Activated effector memory CD4-positive, alpha-beta T cell treated with Interleukin-2 at 50 U/mL for 16 hours (primary cell): ENCODE measurements around the gene ST8SIA2.
"Not testable (repeated sequence)": the region's sequence is repeated elsewhere in the genome, so short reads cannot be mapped to it uniquely, and the experiment has no call there.

ENCODE experiments used
- DNase-seq: peaks from one replicate; pipeline ENCODE4 v3.0.0-alpha.2; 2020

Gene ST8SIA2

DNA sequence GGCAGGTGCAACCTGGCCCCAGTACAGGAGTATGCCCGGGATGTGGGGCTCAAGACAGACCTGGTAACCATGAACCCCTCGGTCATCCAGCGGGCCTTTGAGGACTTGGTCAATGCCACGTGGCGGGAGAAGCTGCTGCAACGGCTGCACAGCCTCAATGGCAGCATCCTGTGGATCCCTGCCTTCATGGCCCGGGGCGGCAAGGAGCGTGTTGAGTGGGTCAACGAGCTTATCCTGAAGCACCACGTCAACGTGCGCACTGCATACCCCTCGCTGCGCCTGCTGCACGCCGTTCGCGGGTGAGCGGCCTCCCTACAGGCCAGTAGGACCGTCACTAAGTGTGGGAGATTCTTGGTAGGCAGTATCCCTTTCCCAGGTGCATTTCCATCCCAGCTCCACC lies 51.0 kb downstream of the ST8SIA2 start:
- DNase-seq: no peak

DNA sequence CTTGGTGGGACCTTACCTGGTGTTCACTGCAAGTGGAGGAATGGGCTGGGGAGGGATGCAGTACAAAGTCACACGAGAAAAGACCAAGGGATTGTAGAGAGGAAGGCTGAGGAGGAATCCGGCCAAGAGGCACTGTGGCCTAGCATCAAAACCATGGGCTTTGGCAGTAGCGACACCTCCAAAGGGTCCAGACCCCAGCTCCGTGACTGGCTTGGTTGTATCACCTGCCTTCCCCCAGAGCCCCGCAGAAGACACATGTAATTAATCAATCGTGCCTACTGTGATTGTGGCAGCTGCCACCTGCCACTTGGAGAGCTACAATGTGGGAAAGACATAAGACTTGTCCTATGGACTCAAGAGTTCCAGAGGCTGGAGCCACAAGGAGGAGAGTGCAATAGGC lies 54.7 kb downstream of the ST8SIA2 start:
- DNase-seq: no peak

DNA sequence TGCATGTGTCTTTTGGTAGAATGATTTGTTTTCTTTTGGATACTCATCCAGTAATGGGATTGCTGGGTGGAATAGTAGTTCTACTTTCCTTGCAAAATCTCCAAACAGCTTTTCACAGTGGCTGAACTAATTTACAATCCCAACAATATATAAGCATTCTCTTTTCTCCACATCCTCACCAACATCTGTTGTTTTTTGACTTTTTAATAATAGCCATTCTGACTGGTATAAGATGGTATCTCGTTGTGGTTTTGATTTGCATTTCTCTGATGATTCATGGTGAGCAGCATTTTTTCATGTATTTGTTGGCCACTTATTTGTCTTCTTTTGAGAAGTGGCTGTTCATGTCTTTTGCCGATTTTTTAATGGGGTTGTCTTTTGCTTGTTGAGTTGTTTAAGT lies 55.8 kb downstream of the ST8SIA2 start:
- no peak for DNase-seq

DNA sequence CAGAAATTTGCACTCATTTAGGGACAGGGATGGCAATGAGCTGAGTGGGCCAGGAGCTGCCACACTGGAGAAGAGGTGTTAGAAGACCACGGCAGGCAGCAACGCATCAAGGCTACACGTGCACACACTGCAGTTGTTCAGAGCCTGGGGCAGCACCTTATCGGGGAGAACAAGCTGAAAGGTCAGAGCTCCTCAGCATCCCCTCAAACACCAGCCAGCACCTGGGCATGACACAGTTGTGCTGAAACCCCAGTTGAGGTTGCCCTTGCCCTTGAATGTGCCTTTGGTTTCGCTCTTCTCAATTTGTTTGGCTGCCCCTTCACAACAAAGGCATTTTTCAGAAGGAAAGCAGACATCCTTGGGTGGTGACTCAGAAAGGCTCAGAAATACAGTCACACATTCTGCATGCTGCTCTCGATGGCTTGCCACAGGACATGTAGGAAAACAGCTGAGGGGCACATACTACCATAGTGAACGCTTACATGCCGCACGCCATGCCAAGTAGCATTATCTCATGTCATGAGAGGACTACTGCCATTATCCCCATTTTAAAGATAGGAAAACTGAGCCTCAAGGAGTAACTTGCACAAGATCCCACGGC lies 57.6 kb downstream of the ST8SIA2 start:
- no peak for DNase-seq

DNA sequence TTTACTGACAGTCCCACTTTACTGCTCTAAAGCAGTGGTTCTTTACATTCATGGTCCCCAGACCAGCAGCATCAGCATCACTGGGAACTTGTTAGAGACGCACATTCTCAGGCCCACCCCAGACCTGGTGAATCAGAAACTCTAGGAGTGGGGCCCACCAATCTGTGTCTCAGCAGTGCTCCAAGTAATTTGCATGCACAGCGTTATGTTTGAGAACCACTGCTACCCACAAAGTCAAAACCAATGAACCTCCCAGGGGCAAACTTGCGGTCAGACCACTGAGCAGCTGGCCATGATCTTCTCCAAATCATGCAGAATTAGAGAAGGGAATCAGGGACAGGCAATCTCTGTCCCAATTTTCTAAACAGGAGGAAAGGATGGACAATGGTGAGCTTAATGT lies 58.5 kb downstream of the ST8SIA2 start:
- DNase-seq: no peak

DNA sequence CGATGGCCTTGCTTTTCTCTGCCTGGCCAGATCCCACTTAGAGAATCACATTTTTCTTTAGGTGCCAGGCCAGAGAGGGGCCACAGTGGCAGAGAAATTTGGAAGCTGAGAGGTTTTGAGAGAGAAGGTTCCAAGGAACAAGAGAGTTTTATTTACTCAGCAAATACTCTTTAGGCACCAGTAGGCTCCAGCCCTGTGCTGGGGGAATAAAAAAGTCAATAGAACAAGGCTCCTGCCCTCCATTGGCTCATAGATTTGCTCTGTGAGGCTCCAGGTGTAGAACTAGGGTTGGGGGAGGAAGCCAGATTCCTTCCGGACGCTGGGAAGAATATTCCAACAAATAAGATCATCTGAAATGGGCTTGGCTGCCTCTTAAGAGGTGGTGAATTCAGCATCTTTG lies 59.9 kb downstream of the ST8SIA2 start:
- DNase-seq: no peak

DNA sequence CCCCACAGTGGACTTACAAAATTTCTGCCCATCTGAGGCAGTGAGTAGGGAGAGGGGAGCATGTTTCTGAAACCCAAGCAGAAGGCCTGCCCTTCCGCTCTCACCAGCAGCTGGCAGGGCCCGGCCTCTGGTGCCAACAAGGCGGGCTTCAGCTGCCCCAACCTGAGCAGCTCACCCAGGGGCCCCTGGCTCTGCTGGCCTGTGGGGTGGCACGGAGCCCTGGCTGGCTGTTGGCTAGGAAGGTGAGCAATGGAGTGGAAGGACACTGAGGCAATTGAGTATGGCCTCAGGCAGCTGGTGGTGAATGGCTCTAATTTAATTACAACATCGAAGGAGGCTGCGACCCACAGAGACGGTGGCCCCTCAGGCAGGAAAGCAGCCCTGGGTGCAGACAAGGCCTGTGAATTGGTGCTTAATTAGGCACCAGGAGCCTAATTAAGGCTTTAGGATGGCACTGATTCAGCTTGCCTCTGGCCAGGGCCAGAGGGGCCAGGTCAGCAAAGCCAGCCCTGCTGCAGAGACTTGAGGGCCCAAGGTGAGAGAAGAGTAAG lies 60.9 kb downstream of the ST8SIA2 start:
- DNase-seq: no peak

DNA sequence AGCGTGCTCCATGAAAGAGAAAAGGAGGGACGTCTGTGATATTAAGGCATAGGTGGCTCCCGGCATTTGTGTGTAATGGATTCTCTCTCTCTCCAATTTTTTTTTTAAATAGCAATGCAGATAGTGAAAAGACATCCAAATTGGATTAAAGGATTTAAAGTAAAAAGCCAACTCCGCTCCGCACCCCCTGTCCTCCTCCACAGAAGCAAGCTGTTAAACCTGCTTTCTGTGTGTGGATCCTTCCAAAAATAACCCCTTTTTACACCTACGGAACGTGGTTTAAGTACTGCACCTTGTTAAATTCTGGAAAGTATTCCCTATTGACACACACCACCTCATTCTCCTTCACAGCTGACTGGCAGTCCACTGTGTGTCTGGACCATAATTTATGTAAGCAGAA lies 61.6 kb downstream of the ST8SIA2 start:
- no peak for DNase-seq

DNA sequence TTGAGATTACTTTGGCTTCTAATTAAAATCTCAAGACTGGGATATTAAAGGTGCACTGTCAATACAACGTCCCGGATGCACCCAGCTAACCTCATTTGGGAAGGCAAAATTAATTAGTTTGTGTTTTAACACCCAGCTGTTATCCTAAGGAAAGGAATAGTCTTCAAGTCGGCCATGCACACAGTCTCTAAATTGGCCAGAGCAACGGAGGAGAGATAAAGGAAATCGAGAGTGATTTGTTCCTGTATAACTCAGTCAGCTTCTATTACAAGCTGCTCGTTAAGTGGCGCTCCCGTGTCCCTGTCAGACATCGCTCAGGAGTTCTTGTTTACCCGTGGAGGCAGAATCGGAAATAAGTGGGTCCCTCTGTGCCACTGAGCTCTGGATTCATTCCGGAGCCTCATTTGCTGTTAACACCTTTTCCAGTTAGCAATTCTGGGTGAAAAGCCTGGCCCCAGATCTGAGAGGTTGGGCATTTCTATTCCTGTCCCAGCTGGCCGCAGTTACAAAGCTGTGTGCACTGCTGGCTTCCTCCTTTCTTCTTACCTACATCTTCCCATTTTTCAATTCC lies 63.9 kb downstream of the ST8SIA2 start:
- DNase-seq: no peak

DNA sequence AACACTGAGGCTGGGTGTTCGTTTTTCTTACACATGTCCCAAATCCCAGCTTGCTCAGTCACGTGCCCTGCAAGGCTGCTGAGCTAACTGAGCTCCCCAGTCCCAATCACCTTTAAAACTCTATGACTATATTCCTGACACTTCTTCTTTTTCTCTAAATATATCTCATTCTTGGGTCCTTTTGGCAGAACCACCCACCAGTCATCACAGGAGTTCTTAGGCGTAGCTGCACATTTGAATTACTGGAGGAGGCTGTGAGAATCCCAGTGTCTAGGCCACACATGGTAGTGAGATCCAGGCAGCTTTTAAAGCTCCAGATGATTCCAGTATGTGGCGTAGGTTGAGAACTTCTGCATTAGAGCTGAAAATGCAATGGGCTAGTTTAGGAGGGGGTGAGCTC lies 66.3 kb downstream of the ST8SIA2 start:
- DNase-seq: no peak

DNA sequence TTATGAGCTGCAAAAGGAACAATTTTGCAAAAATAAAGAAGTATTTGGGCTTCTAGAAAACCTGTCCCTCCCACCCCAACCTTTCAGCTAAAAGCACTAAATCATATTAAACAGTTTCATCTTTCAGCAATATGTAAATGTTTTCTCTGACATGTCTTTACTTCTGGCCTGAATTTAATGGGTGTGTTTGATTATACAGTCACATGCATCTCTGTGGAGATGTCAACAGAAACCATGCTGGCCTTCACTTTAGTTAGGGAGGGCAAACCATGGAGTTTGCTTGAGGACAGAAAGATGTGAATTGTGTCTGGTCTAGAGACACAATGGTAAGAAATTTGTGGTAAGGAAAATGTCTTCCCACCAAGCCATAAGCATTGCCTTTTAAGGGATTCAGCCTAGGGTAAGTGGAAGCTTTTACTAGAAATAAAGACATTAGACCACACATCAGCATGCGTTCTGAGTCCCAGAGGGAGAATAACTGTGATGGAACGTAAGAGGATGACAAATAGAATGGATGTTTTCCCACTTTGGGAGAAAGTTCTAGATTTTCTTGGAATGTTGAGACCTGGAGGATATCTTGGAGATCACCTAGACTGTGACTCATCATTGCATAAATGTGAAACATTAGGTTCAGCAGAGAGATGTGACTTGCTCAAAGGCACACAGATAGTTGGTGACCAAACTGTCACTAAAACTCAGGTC lies 68.9 kb downstream of the ST8SIA2 start:
- DNase-seq: no peak

DNA sequence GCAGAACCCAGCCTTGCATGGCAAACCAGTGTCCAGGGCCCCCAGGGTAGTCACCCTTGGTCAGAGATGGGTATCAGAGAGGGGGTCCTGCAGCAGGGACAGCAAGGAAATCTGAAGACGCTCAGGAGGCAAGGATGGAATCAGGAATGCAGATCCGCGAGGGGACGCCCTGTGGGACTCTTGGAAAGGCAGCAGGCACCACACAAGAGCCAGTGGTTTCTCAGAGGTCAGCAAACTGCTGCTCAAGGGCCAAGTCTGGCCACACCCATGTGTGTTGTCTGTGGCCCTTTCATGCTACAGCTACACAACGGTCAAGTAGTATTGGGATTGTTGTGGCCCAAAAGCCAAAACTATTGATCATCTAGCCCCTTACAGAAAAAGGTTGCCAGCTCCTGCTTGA lies 69.7 kb downstream of the ST8SIA2 start:
- no peak for DNase-seq

DNA sequence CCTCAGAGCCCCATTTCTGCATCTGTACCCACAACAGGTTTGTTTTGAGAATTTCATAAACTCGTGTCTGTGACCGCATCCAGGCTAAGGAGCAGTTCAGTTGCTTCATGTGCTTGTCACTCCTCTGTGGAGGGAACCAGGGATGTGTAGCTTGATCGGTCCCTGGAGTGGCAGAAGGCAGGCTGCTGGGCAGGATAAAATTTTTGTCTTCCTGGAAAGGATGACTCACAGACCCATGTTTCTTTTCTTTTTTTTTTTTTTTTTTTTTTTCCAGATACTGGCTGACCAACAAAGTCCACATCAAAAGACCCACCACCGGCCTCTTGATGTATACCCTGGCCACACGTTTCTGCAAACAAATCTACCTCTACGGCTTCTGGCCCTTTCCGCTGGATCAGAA lies 70.1 kb downstream of the ST8SIA2 start:
- DNase-seq: no peak

DNA sequence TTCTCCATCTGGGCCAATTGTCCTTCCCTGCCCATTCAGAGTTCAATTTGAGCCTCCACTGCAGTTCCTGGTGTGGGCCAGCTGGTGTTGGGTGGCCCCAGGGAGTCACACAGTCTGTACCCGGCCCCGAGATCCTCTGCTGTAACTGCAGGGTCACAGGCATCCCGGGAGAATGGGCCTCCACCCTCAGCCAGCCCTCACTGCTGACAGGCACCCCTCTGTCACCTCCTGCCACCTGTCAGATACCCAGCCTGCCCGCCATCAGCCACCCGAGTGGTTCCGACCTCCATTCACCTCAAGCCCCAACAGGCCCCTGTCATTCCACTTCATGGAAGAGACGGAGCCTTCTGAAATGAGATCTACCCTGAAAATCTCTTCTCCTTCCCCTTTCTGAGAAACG lies 73.2 kb downstream of the ST8SIA2 start:
- DNase-seq: no peak

DNA sequence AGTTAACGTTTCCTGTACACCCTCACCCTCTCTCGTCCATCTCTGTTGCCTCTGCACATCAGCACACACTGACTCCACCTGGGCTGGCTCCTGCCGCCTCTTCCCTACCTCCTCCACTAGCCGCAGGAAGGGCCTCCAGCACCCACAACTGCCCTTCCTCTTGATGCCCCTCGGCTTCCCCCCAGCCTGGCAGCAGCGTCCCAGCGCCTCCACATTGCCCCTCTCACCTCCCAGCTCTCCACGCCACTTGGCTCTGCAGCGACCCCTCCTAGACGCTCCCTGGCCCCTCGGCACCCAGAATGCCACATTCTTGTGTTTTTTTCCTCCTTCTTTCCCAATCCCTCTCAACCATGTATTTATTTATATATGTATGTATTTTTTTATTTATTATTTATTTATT lies 73.6 kb downstream of the ST8SIA2 start:
- no peak for DNase-seq

DNA sequence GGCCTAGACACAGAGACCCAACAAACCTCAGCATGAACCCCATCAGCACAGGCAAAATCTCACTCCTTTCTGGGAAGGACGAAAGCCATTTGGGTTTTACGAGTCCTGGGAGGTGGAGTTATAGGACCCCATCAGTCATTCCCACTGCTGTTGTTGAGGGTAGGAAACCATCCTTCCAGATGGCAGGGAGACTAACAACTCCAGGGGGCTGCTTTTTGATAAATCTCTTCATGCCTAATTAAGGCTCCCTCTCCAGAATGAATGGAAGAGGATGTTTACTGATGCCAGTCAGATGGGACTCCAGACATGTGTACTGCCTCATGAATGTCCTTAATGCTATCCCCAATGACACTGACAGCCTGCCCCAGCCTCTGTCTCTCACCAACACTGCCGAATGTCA lies 75.3 kb downstream of the ST8SIA2 start:
- DNase-seq: no peak

DNA sequence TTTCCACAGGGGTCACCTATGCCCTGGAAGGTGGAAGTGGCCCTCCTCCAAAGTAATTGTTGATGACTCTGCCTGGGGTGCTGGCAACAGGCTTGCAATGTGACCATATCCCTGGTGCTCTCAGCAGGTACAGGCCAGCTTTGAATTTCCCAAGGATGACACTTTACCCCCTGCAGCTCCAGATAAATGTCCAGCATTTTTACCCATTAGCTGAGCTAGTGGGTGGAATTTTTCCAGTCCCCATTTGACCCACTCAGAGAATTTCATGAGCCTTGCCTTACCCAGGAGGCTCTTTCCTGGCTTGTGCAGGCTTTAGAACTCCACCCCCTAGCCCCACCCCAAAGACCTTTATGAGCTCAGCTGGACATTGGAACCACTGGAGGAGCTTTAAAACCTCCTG lies 77.6 kb downstream of the ST8SIA2 start:
- DNase-seq: no peak

DNA sequence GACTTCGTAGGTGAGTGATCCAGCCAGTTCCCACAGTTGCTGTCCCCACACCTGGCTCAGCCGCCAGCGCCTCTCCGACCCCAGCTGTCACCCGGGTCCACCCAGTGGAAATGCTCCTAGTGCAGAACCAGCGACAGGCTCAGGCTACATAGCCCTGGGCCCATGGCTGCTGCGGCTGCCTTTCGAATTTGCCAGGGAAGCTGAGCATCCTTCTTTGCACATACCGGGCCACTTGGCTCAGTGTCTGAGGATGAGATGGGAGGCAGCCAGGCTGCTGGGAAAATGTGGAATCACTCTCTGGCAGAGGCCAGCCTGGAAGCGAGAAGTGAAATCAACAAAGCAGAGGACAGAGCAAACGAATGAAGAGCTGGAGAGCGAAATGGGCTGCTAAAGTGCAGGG lies 80.1 kb downstream of the ST8SIA2 start:
- no peak for DNase-seq

DNA sequence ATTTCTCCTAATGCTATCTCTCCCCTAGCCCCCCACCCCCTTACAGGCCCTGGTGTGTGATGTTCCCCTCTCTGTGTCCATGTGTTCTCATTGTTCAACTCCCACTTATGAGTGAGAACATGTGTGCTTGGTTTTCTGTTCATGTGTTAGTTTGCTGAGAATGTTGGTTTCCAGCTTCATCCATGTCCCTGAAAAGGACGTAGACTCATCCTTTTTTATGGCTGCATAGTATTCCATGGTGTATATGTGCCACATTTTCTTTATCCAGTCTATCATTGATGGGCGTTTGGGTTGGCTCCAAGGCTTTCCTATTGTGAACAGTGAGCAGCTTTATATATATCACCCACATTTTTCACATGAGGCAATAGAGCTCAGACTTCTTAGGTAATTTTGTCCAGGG lies 86.0 kb downstream of the ST8SIA2 start:
- DNase-seq: not testable (repeated sequence)

DNA sequence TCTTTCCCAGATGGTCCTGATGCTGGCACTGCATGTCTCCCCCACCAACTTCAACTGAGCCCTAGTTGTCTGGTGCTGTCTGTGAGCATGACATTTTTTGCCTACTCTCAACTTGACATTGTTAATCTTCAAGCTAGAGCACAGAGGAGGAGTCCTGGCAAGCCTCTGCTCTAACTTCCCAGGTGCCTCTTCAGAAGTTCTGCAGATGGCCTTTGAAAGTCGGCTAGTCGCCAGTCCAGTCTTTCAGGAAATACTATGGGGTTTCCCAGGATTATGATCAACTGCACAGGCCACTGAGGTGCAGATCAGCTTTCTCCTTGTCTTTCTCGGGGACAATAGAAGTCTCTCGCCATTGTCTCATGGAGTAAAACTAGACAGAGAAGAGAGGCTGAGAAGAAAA lies 86.7 kb downstream of the ST8SIA2 start:
- DNase-seq: no peak

DNA sequence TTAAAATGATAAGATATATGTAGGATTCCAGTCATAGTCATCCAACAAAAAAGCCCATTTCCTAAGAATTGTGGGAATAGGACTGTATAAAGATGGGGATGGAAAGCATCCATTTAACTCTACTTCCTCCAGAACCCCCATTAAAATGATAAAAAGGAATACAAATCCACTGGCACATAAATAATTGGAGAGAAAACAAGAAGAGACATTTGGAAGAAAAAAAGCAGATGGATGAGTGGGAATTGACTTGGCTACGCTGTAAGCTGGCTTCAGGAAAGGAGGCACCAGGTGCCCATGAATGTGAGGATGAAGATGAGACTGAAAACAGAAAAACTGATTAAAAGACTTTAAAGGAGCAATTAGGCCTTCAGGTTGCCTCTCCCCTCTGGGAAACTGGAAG lies 91.8 kb downstream of the ST8SIA2 start:
- no peak for DNase-seq

DNA sequence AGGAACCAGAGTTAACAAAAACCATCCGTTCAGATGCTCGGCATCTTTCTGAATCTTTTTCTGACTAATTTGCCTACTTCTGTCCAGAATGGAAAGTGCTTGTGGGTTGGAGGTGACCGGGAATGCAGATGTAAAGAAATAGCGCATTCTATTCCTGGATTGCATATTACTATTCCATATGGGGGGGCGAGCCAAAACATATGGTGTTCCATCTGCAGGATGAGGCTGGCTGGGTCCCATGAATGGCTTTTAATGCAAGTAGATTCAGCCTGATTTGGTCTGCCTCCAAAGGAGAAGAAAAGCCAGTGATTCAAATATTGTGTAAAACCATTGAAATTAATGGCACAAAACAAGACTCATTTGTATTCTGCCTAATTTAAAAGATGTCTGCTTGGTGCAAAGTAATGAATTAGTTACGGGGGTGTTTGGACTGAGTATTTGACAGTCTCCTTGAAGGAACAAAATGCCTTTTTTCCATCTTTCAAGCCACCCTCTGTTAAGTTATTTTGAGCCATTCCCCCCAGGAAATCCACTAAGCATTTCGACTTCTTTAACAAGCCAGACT lies 99.0 kb downstream of the ST8SIA2 start:
- DNase-seq: no peak

DNA sequence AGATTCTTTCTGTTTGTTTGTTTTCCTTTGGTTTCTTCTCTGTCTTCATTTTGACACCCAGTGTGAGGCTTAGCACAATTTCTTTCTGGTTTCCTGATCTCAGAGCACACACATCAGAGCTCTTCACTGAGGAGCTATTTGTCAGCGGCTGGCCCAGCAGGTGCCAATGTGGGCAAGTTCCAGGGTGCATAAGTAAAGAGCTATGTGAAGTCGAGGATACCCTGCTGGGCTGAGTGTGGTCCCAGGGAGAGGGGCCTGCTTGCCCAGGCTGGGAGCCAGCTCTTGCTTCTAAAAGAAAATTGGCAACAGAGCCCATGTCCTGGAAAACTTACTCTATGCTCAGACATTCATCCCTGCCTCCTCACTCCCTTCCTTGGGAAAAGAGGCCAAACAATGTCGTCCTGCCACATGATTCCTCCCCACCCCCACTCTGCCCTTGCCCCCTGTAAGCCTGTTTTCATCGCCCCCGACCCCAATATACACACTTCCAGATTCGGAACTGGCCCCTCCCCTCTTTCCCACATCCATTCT lies 101.2 kb downstream of the ST8SIA2 start:
- no peak for DNase-seq

DNA sequence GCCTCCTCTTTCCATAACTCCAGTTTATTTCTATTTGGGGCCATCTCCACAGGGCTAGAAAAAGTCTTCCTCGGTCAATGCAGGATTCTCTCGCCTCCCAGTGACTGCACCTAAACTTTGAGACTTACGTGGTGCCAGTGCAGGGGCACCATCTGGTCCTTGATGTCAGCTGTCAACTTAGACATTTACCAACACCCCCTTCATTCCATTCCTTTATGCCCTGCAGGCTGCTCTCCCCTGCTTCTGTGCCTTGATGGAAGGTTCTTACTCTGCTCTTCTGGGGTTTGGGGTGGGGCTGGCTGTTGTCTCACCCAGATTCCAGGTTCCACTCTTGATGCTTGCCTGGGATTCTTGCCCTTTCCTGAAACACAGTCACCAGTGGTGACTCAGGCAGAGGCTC lies 101.8 kb downstream of the ST8SIA2 start:
- no peak for DNase-seq
